Measurements from ENCODE around the gene CBL.

The CBL gene

GRCh38 chr11:119352857-119353260 is 146.7 kb downstream of the CBL start:
- TF ChIP-seq CTCF (IDR thresholded peaks at IDR 0.05; ENCODE audit: extremely low read depth, insufficient read depth, missing control alignments): no peak
- in situ Hi-C loops (cut with MboI; ENCODE audit: low pct_unique_long_range_greater_than_20kb, low sequenced_read_pairs, unreplicated experiment): loop anchor here (10.0 kb wide), 1 partner anchor 122 kb away; no protein-coding TSS in a partner anchor
- no peak for DNase-seq (ENCODE audit: low spot score)

GRCh38 chr11:119355091-119355843 is 149.1 kb downstream of the CBL start:
- DNase-seq (ENCODE audit: low spot score): no peak
- in situ Hi-C loops (cut with MboI; ENCODE audit: low pct_unique_long_range_greater_than_20kb, low sequenced_read_pairs, unreplicated experiment): loop anchor here (10.0 kb wide), 1 partner anchor 120 kb away; no protein-coding TSS in a partner anchor
- TF ChIP-seq CTCF (IDR thresholded peaks at IDR 0.05; ENCODE audit: extremely low read depth, insufficient read depth, missing control alignments): no peak

- TF ChIP-seq CTCF (IDR thresholded peaks at IDR 0.05; ENCODE audit: extremely low read depth, insufficient read depth, missing control alignments): peak; percentile 94
Measured at GRCh38 chr11:119356349-119357031, 150.4 kb downstream of the CBL start.

GRCh38 chr11:119357074-119357473 is 150.9 kb downstream of the CBL start:
- no peak for TF ChIP-seq CTCF (IDR thresholded peaks at IDR 0.05; ENCODE audit: extremely low read depth, insufficient read depth, missing control alignments)
- DNase-seq (ENCODE audit: low spot score): no peak
- in situ Hi-C loops (cut with MboI; ENCODE audit: low pct_unique_long_range_greater_than_20kb, low sequenced_read_pairs, unreplicated experiment): loop anchor here (10.0 kb wide), 1 partner anchor 118 kb away; no protein-coding TSS in a partner anchor

More at GRCh38 chr11:119356349-119357031, 150.4 kb downstream of the CBL start:
- DNase-seq (ENCODE audit: low spot score): peak; percentile 91
- in situ Hi-C loops (cut with MboI; ENCODE audit: low pct_unique_long_range_greater_than_20kb, low sequenced_read_pairs, unreplicated experiment): loop anchor here (10.0 kb wide), 1 partner anchor 118 kb away; no protein-coding TSS in a partner anchor

Data from GM13977 (cell line).